Stimulated activated CD4-positive, alpha-beta T cell treated with anti-CD3 and anti-CD28 coated beads, Interleukin-1b, Interleukin-23, amount 100 ng/mL, for 4 hours (primary cell): ENCODE measurements around the gene KIFC3.
"Not testable (repeated sequence)": the region's sequence is repeated elsewhere in the genome, so short reads cannot be mapped to it uniquely, and the experiment has no call there.

Experiments
- DNase-seq, 2 donors: peaks; one replicate each; pipeline ENCODE4 v3.0.0-alpha.2; 2020; ENCODE audit warnings: low read depth in 2 of 2

The KIFC3 gene

DNA sequence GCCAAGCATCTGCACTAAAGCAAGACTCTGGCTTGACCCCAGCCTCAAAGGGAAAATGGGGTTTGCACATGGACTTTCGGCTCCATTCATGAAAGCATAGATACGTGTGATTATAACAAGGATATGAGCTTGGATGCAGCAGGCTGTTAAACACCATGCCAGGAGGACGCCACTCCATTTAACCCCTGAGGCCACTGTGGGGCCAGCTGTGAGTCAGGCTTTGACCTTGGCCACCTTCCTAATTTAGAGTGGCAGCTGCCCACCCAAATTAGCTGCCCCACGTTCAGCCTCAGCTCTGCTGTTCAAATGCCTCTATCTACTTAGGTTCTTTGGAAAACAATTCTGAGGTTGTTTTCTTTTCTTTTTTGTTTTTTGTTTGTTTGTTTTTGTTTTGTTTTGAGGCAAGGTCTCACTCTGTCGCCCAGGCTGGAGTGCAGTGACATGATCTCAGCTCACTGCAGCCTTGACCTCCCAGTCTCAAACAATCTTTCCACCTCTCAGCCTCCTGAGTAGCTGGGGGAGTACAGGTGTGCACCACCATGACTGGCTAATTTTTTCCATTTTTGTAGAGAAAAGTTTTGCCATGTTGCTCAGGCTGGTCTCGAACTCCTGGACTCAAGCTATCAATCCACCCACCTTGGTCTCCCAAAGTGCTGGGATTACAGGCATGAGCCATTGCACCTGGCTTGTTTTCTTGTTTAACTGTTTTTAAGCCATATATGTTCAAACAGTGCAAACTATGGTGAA lies 23.2 kb upstream of the KIFC3 start:
- DNase-seq: no peak

DNA sequence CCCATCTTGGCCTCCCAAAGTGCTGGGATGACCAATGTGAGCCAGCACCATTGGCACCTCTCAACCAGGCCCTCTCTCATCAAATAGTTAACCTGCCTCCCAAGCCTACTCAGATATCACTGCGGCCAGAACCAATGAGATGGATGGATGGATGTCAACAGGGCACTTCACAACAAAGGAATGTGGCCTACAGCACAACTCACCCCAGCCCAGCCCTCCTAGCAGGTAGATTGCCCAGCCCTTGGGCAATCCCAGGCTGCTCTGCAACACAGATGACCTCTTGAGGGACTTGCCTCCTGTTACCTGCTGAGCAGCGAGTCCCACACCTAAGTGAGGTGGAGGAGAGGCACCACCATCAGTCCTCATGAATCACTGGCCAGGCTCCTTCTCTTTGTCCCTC lies 22.6 kb upstream of the KIFC3 start:
- DNase-seq: no peak

DNA sequence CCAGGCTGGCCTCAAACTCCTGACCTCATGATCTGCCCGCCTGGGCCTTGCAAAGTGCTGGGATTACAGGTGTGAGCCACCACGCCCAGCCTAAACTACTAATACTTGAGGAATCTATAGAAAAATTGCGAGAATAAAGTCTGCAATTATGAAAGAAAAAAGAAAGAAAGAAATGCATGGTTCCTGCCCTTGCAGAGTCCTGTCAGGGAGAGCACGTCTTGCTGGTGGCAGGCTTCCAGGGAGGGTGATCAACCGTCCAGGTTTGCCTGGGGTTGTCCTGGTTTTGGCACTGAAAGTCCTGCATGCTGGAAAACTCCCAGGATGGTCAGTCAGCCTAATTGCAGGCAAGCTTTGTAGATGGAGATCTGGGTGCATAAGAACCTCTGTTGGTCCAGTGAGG lies 21.5 kb upstream of the KIFC3 start:
- DNase-seq: no peak

DNA sequence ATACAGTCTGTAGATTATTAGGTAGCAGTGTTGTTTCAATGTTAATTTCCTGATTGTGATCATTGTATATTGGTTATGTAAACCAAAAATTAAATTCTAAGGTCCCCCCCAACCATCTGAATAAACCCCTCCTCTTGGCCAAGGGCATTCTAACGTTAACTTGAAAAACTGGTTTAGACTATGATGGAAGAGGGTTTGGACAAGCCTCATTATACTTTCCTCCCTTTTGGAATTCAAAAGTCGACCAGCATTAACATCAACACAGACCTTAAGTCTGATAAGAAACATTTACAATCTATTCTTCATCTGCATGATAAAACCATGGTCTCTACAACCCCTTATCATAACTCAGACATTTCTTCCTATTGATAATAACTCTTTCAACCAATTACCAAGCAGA lies 20.6 kb upstream of the KIFC3 start:
- no peak for DNase-seq

DNA sequence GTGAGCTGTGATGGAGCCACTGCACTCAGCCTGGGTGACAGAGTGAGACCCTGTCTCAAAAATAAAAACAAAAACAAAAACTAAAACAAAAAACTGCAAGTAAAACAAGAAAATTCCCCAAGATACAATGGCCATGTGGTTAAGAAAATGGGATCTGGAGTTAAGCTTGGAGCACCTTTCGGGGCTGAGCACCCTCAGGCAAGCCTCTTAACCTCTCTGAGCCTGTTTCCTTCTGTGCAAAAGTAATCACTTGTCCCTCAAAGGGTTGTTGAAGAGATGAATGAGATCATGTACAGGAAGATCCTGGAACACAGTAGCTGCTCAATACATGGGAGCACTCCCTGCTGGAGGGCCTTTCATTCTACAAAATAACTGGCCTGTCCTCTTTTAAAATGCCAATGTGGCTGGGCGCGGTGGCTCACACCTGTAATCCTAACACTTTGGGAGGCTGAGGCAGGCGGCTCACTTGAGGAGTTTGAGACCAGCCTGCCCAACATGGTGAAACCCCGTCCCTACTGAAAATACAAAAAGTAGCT lies 19.8 kb upstream of the KIFC3 start:
- no peak for DNase-seq

DNA sequence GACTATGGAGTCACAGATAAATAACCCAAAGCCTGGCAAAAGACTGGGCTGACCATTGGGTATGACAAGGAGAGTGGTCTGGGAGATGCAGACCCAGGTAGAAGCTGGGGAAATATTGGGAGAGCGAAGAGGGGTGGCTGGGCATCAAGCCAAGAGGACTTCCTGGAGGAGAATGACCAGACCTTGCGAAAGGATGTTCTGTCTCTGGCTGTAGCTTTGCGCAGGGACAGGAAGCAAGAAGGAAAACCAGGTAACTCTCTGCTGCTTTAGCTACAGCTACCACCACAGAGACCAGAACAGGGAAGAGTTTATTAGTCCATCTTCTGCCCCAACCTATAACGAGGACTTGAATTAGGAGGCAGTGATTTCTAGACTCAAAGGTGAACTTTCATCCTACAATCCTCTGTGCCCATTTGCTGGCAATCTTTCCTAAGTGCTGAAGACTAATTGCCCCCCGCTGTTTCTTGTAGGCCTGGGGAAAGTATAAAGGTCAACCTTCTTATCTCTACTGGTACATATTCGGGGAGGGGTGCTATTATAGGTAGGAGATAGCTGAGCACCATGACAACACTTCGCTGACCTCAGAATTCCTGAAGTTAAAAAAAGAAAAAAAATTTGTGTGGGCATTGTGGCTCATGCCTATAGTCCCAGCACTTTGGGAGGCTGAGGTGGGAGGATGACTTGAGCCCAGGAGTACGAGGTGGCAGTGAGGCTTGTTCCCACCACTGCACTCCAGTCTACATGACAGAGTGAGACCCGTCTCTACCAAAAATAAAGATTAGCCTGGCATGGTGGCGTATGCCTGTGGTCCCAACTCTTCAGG lies 19.1 kb upstream of the KIFC3 start:
- no peak for DNase-seq

DNA sequence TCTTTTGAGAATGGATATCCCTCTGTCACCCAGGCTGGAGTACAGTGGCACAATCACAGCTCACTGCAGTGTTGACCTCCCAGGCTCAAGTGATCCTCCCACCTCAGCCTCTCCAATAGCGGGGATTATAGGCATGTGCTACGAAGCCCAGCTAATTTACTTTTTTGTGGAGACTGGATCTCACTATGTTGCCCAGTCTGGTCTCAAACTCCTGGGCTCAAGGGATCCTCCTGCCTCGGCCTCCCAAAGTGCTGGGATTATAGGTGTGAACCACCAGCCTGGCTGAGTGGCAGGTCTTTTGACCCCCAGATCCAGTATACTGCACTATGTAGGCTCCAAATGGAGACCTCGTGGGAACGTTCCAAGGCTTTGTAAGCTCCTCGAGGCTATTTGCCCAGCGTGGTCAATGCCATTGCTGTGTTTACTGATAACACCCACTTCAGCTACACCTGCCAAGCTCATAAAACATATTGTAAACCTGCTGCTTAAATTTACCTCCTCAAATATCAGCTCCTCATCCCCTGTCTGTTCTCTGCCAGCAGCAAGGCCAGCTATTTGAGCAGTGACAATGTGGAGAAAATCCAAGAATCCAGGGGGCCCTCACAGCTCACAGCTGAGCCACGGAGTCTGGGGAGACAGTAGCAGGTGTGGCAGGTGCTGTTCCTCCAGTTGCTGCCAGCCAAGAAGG lies 16.2 kb upstream of the KIFC3 start:
- DNase-seq: no peak

DNA sequence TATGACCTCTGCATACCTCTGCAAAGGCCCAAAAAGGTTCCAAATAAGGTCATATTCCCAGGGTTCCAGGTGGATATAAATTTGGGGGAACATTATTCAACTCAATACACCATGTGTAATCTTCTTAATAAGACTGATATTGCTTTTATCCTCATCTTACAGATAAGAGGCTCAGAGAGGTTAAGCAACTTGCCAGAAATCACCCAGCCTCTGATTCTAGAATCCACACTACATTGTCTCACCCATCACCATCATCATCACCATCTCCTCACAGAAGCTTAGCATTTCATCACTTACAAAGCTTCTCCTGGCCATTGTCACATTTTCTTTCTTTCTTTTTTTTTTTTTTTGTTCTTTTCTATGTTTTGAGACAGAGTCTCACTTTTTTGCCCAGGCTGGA lies 15.4 kb upstream of the KIFC3 start:
- DNase-seq: no peak

DNA sequence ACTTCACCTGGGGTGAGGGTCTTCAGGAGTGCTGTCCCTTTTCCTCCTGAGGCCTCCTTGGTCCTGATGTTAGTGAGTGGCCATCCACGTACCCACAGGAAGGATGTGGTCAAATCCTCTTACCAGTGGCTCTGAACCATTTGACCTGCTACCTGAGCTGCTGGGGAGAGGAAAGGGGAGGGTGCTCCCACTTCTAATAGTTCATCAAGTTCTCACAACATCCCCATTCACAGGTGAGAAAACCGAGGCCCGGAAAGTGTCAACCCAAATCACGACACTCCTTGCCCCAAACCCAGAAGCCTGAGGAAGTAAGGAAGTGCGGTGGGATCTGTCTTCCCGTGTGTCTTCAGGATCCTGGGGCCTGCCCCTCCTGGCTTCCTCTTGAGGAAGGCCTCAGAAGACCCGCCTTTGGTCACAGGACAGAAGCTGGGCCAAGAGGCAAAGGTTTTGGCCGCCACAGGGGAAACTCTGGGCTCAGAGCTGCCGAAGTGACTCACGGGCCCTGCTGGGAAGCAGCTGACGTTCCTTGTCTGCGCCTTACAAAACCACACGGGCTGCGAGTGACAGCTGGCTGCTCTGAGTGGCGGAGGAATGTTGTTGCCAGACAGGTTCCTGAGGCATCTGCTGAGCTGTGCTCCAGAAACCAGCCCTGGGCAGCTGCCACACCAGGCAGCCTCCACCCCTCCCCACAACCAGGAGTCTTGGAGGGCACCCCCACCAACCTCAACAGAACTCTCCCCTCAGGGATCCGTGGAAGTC lies 13.9 kb upstream of the KIFC3 start:
- DNase-seq: peak in 1 of 2 donors; percentile 29

DNA sequence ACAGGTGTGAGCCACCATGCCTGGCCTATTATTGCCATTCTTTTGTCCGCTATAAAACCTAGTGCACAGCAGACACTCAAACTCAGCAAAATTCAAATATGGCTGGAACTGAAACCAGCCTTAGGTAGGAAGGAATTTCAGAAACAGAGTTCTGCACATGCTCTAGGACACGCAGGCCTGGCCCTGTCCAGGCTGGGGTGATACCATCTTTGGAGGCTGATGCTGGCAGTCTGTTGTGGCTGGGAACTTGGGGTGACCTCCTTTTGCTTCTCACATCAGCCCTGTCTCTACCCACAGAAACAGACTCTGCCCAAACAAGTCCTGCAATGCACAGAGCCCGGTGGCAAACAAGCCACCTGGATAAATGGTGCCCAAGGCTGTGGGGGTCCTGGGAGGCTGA lies 12.6 kb upstream of the KIFC3 start:
- DNase-seq: no peak

DNA sequence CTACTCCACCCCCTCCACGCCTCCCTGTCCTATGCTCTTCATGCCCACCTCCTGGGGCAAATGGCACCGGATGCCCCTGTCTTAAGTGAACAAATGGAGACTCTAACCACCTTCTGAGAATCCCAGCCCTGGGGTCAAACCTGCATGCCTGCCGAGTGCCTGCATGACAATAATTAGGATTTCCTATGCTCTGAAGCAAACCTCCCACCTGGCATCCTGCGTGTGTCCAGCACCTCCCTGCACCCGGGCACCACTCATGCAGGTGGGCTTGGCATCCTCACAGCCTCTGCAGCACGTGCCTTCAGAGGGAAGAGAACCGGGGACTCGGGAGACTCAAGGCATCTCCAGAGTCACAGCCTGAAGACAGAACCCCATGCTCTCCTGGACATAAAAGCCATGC lies 11.2 kb upstream of the KIFC3 start:
- DNase-seq: no peak

DNA sequence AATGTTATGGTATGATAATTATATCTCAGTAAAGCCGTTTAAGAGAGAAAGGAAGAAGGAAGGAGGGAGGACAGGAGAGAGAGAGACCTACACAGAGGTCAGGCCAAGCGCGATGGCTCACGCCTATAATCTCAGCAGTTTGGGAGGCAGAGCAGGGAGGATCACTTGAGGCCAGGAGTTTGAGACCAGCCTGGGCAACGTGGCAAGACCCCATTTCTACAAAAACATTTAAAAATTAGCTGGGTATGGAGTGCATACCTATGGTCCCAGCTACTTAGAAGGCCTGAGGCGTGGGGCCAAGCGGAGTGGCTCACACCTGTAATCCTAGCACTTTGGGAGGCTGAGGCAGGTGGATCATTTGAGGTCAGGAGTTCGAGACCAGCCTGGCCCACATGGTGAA lies 9.0 kb upstream of the KIFC3 start:
- not testable (repeated sequence) for DNase-seq

DNA sequence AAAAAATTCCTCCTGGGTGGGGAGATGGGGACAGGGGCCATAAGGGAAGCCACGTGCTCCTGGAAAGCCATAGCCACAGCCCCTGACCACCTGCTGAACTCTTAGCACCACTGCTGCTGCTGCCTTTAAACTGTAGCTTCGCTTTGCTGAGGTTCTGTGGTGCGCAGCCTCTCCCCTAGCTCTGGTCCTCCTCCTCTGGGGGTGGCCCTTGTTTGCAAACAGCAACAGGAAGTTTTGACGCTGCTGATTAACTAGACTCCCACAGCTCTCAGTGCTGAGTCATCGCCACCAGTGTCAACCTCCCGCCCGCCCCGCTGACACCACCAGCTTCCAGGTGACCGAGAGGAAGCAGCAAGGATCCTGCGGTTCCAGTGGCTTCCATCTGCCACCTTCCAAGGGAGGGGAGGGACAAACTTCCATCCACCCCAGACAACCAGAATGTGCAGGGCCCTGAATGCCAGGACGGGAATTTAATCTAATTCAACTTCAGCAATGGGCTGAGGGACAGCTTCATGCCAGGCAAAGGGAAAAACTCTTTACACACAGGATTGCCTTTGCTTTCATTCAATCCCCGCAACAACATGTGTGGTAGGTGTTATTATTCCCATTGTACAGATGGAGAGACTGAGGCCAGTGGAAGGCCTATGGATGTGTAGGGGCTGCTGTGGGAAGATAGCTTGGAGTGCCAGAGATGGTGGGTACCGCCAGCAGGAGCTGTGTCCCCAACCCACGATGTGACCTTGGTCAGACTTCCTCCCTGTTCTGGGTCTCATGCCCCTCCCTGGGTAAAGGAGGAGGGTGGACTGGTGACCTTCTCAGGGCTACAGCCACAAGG lies 8.1 kb upstream of the KIFC3 start:
- DNase-seq: peak; percentile 48 to 62

DNA sequence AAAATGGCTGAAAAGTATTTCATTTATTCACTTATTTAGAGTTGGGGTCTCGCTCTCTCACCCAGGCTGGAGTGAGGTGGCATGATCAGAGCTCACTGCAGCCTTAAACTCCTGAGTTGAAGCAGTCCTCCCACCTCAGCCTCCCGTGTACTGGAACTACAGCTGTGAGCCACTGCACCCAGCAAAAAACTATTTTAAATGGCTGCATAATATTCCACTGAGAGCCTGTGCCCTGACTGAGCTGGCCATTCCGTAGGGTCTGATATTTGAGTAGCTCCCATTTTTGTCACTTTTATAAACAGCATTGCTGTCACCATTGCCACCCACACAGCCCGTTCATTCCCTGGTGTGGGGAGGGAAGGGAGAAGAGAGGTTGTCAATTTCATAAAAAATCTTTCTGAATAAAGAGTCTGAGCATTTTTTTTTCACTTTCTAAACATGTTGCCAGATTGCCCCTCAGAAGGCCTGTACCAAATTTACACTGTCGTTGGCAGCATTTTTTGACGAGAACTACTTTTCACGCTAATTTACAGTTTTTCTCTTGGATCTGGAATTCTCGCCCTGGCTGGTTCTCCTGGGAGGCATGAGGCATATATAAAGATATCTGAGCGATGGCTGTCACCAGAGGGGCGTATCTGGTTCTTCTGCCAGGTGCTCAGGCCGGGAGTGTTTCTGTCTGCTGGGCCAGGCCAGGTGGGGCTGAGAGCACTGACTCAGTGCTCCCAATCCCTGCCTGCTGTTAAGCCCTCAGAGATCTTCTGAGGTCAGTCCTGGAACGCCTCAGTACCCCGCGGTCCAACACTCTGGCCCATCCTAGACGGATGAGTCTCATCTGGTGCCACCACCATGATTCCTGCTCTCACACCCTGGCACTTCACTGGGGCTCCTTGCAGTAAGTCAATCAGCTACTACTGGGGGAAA lies 7.2 kb upstream of the KIFC3 start:
- DNase-seq: no peak

DNA sequence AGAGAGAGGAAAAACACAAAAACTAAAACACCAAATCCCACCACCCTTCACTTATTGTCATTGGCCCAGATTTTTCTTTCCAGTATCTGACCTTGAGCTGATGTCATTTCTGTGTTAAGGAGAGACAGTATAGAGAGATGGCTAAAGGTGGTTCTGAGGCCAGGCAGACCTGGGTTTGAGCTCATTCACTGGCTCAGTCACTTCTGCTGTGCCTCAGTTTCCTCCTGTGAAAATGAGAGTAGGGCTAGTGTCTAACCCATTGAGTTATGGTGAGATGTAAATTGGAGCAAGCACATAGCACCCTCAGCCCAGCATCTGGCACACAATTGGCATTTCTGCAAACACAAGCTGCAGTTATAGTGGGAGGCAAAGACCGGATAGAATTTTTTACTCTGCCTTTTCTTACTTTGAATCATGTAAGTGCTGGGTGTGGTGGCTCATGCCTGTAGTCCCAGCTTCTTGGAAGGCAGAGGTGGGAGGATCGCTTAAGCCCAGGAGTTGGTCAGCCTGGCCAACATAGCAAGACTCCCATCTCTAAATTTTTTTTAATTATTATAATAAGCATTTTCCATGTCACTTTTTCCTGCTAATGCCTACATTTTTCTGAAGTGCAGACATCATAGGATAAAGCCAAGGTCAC lies 6.4 kb upstream of the KIFC3 start:
- DNase-seq: no peak

DNA sequence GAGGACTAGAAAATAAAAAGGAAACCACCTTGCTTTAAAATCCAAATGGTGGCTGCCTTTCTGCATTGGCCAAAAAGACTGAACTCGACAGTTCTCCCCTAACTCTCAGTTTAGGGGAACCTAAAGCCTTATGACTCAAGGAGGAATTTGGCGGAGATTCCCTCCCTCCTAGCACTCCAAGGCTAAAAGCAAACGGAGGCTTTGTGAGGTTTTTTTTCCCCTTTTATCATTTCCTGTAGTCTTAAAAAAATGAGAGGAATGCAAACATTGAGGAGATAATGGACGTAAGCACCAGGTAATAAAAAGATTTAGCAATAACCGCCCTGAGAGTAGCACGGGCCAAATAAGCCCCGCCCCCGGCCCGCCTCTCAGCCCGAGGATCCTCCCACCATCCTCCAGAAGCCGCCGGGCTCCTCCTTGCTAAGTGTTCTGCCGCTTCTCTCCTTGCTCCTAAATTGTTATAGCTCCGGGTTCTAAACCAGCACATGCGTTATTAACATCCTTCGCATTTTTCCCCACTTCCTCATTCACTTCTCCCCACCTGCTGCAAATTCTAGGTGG lies 5.8 kb upstream of the KIFC3 start:
- DNase-seq: peak; percentile 45 to 52

DNA sequence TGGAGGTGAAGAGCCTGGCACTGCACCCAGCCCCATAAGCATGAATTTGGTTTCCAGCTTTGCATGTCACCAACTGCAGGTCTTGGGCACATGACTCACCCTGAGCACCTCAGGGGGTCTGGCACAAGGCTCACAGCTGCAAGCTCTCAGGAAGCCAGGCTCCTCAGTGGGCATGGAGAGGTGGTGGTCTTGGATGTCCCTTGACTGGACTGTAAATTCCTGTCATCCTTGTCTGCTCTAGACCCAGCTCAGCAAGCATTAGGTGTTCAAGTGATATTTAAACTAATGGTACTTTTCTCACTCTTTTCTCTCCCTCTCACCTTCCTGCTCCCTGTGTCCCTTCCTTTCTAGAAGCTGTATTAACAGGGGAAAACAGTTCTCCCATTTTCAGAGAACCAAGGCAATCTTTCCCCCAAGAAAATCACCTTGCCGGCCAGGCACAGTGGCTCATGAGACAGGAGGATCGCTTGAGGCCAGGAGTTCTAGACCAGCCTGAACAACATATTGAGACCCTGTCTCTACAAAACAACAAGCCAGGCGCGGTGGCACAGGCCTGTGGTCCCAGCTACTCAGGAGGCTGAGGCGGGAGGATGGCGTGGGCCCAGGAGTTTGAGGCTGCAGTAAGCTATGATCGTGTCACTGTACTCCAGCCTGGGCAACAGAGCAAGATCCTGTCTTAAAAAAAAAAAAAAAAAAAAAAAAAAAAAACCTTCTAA lies 5.1 kb upstream of the KIFC3 start:
- DNase-seq: no peak

DNA sequence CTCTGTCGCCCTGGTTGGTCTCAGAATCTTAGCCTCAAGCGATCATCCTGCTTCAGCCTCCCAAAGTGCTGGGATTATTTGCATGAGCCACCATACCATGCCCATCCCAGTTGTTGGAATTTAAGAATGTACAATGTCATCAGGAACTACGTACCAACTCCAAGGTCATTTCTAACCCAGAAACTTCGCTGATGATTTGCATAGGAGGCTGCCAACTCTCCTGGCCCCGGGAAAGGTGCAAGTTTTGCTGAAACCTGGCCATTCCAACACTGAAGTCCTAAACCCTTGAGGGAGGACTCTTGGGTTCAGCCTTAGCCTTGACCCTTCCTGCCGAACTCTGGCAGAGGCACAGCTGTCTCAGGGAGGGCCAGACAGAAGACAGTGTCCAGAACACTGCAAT lies 2.9 kb upstream of the KIFC3 start:
- no peak for DNase-seq
